DOHH2 (cell line): ENCODE measurements around the gene COX10.

Experiments
- H3F3A ChIP-seq: fragments of 200-600 bp; sonication (generic), shearing (Covaris generic); 2 replicates; pipeline ENCODE4 v1.6.0; 2016; ENCODE audit warnings: antibody characterized with exemption, mild to moderate bottlenecking; ENCODE audit not compliant: control insufficient read depth, insufficient read depth
- H3K27ac ChIP-seq: fragments of 200-600 bp; sonication (generic); 2 replicates; pipeline ENCODE4 v1.5.1; 2014; ENCODE audit warnings: low read depth, mild to moderate bottlenecking, low read length, moderate library complexity
- H3K27me3 ChIP-seq: fragments of 200-600 bp; sonication (generic); 2 replicates; pipeline ENCODE4 v1.6.1; 2014; ENCODE audit warnings: mild to moderate bottlenecking, low read length, mixed read lengths; ENCODE audit not compliant: control insufficient read depth
- H3K36me3 ChIP-seq: fragments of 200-600 bp; sonication (generic); 2 replicates; pipeline ENCODE4 v1.6.1; 2014; ENCODE audit warnings: mild to moderate bottlenecking, low read length, moderate library complexity, mixed read lengths; ENCODE audit not compliant: control insufficient read depth
- H3K4me1 ChIP-seq: fragments of 200-600 bp; sonication (generic); 2 replicates; pipeline ENCODE4 v1.6.1; 2014; ENCODE audit warnings: mild to moderate bottlenecking, low read length, mixed read lengths; ENCODE audit not compliant: control insufficient read depth
- H3K4me2 ChIP-seq: fragments of 200-600 bp; sonication (generic); 2 replicates; pipeline ENCODE4 v1.6.0; 2014; ENCODE audit warnings: mild to moderate bottlenecking, low read length, moderate library complexity
- H3K4me3 ChIP-seq: fragments of 200-600 bp; sonication (generic); 2 replicates; pipeline ENCODE4 v1.5.1; 2014; ENCODE audit warnings: mild to moderate bottlenecking, low read length, mixed read lengths
- H3K79me2 ChIP-seq: fragments of 200-600 bp; sonication (generic); 2 replicates; pipeline ENCODE4 v1.6.1; 2014; ENCODE audit warnings: mild to moderate bottlenecking, low read length, mixed read lengths; ENCODE audit not compliant: control insufficient read depth
- H3K9me2 ChIP-seq: fragments of 200-600 bp; sonication (generic); replicated peaks from 2 replicates; pipeline ENCODE4 v1.6.1; 2014; ENCODE audit warnings: mild to moderate bottlenecking, low read length, mixed read lengths; ENCODE audit not compliant: control insufficient read depth
- H3K9me3 ChIP-seq: fragments of 200-600 bp; sonication (generic); 2 replicates; pipeline ENCODE4 v1.6.1; 2014; ENCODE audit warnings: antibody characterized with exemption, low read length, mixed read lengths; ENCODE audit not compliant: control insufficient read depth, insufficient read depth
- H4K20me1 ChIP-seq: fragments of 200-600 bp; sonication (generic); 2 replicates; pipeline ENCODE4 v1.6.0; 2014; ENCODE audit warnings: low read depth, mild to moderate bottlenecking, antibody characterized with exemption, low read length, moderate library complexity; ENCODE audit not compliant: control insufficient read depth, insufficient read depth
- EZH2phosphoT487 ChIP-seq: fragments of 200-600 bp; sonication (generic); IDR thresholded peaks from 2 replicates; pipeline ENCODE4 v1.6.1; 2017; ENCODE audit warnings: borderline replicate concordance, mild to moderate bottlenecking, antibody characterized with exemption, low read length, moderate library complexity, mixed read lengths
- TF ChIP-seq, protein P1 (sequence below): fragments of 200-600 bp; sonication (generic); IDR thresholded peaks from one replicate; pipeline ENCODE4 v1.5.1; 2014; ENCODE audit warnings: antibody characterized with exemption, mild to moderate bottlenecking, low read depth, low read length; ENCODE audit not compliant: poor library complexity, severe bottlenecking

COX10 gene

DNA sequence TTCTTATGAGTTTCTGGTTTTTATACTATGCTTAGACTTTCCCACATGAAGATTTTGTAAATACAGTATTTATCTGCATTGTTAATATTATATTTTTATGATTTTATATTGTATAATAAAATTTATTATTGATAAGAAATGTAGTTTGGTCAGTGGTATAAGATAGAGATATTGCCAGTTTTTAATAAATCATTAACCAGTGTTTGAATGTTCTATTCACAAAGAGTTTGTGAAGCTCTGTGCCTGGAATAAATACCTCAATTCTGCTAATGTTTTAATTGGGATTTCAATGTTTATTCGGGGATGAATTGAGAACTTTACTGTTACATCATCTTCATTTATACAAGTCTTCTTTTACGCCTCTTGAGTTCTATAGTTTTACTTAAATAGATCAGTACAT is 16.9 kb downstream of the COX10 start:
- H3K4me2 ChIP-seq, result no peak overlapping the region
- no peaks in the 10 kb centered on the region for H3K9me3 ChIP-seq
- no peak overlapping the region for H3K27ac ChIP-seq
- H3F3A ChIP-seq, result no peaks in the 10 kb centered on the region
- H3K27me3 ChIP-seq, result no peaks in the 10 kb centered on the region
- H3K36me3 ChIP-seq, result peaks cover 15% of the 10 kb centered on the region
- no peak overlapping the region for H3K4me3 ChIP-seq
- no peaks in the 10 kb centered on the region for H3K9me2 ChIP-seq
- H3K4me1 ChIP-seq, result no peaks in the 10 kb centered on the region
- peaks cover 82% of the 10 kb centered on the region for H3K79me2 ChIP-seq
- no peak for TF ChIP-seq EZH2phosphoT487
- TF ChIP-seq, protein P1, sequence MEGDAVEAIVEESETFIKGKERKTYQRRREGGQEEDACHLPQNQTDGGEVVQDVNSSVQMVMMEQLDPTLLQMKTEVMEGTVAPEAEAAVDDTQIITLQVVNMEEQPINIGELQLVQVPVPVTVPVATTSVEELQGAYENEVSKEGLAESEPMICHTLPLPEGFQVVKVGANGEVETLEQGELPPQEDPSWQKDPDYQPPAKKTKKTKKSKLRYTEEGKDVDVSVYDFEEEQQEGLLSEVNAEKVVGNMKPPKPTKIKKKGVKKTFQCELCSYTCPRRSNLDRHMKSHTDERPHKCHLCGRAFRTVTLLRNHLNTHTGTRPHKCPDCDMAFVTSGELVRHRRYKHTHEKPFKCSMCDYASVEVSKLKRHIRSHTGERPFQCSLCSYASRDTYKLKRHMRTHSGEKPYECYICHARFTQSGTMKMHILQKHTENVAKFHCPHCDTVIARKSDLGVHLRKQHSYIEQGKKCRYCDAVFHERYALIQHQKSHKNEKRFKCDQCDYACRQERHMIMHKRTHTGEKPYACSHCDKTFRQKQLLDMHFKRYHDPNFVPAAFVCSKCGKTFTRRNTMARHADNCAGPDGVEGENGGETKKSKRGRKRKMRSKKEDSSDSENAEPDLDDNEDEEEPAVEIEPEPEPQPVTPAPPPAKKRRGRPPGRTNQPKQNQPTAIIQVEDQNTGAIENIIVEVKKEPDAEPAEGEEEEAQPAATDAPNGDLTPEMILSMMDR, result no peak
- peaks cover 3% of the 10 kb centered on the region for H4K20me1 ChIP-seq

DNA sequence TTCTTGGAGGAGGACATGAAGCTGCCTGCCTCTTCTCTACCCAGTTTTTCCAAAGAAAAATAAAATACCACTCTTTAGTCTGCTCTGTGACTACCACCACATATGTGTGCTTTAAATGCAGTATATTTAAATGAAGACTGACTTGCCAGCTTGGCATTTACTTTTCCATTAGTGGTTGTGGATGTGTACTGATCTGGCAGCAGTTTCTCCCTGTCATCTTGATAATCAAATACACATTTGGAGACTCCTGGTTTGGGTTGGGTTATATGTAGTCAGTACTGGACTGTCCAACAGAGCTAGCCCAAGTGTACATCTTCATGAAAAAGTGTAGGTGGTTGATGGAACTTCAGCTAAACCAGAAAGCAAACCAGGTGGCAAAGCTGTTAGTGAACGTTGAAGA is 19.9 kb downstream of the COX10 start:
- no peak overlapping the region for H3K27ac ChIP-seq
- H3K79me2 ChIP-seq, result peaks cover 86% of the 10 kb centered on the region
- H3F3A ChIP-seq, result no peaks in the 10 kb centered on the region
- no peaks in the 10 kb centered on the region for H3K36me3 ChIP-seq
- TF ChIP-seq, protein P1, result no peak
- TF ChIP-seq EZH2phosphoT487, result no peak
- no peak overlapping the region for H3K4me3 ChIP-seq
- no peaks in the 10 kb centered on the region for H3K9me2 ChIP-seq
- H4K20me1 ChIP-seq, result no peaks in the 10 kb centered on the region; the same call in 1 of the 2 replicates
- H3K4me1 ChIP-seq, result no peaks in the 10 kb centered on the region
- H3K9me3 ChIP-seq, result no peaks in the 10 kb centered on the region
- no peak overlapping the region for H3K4me2 ChIP-seq
- H3K27me3 ChIP-seq, result no peaks in the 10 kb centered on the region

DNA sequence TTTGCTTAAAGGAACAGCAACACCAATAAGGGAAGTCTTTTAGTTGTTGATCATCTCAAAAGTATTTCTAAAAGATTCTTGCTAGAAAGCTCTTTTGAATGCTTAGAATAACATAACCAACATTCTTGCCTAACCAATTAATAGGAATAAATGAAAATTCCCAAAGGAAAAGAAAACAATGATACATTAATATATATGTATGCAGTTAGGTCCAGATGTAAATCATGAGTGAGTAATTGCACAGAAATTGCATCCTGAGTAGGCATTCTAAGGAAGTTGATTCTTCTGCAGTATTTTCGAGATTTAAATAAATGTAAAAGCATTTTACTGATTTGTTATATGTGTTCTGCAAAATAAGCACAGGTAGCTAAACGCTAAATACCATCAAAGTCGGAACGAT is 22.1 kb downstream of the COX10 start:
- H3F3A ChIP-seq, result no peaks in the 10 kb centered on the region

More for the DNA sequence above, 22.1 kb downstream of the COX10 start:
- Histone ChIP-seq H3K9me3 (no peaks in the 10 kb centered on the region), H3K4me2 (no peak overlapping the region), H3K36me3 (no peaks in the 10 kb centered on the region), H3K27me3 (no peaks in the 10 kb centered on the region), H4K20me1 (no peaks in the 10 kb centered on the region; the same call in 1 of the 2 replicates), H3K9me2 (no peaks in the 10 kb centered on the region), H3K79me2 (peaks cover 91% of the 10 kb centered on the region), H3K27ac (no peak overlapping the region), H3K4me1 (no peaks in the 10 kb centered on the region), H3K4me3 (no peak overlapping the region)
- TF ChIP-seq EZH2phosphoT487, result no peak
- TF ChIP-seq, protein P1, result no peak
